VCaP (cell line): ENCODE results near the gene PCK2.

Experiments
- H3K27ac ChIP-seq: fragments of 450-650 bp; 2 replicates; pipeline ENCODE4 v1.5.1; 2017
- TF ChIP-seq, protein P1 (sequence below): fragments of 450-650 bp; conservative IDR thresholded peaks from 2 replicates; pipeline ENCODE4 v1.5.1; 2017; ENCODE audit warnings: mild to moderate bottlenecking, moderate library complexity

PCK2 gene

DNA sequence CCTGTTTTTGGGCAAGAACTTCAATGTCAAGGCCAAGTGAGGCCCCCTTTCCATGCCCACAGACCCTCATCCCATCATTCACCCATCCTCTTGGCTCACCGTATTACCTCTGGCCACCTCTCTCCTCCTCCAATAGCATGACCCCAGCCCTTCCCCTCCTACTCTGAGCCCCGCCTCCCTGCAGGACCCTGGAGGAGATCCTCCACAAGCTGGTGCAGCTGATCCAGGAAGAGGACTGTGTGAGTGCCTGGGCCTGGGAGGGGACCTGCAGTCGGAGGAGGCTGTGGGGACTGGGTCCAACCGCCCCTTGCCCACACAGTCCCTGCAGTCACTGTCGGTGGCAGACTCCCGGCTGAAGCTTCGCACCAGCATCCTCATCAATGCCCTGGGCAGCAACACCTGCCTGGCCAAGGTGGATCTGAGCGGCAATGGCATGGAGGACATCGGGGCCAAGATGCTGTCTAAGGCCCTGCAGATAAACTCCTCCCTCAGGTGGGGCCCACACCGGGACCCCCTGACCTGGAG is 35.1 kb upstream of the PCK2 start:
- TF ChIP-seq, protein P1, sequence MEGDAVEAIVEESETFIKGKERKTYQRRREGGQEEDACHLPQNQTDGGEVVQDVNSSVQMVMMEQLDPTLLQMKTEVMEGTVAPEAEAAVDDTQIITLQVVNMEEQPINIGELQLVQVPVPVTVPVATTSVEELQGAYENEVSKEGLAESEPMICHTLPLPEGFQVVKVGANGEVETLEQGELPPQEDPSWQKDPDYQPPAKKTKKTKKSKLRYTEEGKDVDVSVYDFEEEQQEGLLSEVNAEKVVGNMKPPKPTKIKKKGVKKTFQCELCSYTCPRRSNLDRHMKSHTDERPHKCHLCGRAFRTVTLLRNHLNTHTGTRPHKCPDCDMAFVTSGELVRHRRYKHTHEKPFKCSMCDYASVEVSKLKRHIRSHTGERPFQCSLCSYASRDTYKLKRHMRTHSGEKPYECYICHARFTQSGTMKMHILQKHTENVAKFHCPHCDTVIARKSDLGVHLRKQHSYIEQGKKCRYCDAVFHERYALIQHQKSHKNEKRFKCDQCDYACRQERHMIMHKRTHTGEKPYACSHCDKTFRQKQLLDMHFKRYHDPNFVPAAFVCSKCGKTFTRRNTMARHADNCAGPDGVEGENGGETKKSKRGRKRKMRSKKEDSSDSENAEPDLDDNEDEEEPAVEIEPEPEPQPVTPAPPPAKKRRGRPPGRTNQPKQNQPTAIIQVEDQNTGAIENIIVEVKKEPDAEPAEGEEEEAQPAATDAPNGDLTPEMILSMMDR, result no peak
- no peak overlapping the region for H3K27ac ChIP-seq

DNA sequence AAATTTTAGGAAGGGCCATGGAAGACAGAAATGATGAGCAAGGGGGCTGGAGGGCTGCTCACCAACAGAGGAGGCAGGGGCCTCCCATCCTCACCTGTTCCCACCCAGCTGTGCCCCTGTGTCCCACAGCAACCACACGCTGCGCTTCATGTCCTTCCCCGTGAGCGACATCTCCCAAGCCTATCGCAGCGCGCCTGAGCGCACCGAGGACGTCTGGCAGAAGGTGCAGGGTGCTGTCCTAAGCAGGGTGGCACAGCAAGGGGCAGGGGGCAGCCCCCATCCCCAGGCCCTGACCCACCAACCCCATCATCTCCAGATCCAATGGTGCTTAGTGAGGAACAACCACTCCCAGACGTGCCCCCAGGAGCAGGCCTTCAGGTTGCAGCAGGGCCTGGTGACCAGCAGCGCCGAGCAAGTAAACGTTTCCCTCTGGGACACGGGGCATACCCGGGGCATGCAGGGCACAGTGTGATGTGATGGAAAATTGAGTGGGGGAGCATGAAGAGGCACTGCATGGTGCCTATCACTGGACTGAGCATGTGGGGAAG is 34.2 kb upstream of the PCK2 start:
- no peak overlapping the region for H3K27ac ChIP-seq
- TF ChIP-seq, protein P1, result no peak

DNA sequence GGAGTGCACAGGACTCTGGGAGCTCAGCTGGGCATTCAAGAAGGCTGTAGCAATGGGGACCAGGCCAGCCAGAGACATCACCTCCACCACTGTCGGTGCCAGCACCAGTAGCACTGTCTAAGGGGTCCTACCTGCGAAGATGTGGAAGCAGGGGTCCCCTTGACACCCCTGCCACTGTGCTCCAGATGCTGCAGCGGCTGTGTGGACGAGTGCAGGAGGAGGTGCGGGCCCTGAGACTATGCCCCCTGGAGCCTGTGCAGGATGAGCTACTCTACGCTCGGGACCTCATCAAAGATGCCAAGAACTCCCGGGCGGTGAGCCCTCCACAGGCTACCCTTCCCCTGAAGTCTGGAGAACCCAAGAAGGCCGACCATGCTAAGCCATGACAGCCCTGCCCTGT is 33.7 kb upstream of the PCK2 start:
- TF ChIP-seq, protein P1, result no peak
- no peak overlapping the region for H3K27ac ChIP-seq

DNA sequence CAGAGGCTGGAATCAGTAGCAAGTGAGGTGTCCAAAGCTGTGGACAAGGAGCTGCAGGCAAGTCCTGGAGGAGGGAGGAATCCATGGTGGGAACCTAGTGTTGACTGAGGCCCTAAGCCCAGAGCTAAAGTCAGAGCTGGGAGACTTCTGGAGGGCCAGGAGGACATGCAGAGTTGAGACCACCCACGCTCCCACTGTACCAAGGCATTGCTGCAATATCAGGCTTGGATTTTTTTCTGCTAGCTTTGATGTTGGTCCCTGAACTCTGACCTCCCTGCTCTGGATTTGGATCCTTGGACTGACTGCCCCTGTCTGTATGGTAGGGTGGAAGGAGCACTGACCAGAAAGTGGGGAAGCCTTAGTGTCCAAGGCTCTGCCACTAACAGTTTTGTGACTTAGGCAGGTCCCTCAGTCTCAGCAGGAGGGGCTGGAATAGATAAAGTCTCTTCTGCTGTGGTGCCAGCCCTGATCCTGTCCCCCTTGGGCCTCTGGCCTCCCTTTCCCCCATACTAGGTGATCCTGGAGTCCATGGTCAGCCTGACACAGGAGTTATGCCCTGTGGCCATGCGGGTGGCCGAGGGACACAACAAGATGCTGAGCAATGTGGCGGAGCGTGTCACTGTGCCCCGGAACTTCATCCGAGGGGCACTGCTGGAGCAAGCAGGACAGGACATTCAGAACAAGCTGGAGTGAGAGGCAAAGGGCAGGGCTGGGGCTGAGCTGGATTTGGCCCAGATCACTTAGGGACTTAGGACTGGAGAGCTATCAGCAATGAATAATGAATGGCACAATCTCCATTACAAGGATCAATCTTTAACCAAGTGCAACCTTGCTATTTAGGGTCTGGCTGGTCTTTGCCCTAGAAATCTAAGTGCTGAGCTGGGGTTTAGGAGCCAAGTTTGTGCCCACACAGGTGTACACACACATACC is 32.9 kb upstream of the PCK2 start:
- H3K27ac ChIP-seq, result no peak overlapping the region
- TF ChIP-seq, protein P1, result no peak

DNA sequence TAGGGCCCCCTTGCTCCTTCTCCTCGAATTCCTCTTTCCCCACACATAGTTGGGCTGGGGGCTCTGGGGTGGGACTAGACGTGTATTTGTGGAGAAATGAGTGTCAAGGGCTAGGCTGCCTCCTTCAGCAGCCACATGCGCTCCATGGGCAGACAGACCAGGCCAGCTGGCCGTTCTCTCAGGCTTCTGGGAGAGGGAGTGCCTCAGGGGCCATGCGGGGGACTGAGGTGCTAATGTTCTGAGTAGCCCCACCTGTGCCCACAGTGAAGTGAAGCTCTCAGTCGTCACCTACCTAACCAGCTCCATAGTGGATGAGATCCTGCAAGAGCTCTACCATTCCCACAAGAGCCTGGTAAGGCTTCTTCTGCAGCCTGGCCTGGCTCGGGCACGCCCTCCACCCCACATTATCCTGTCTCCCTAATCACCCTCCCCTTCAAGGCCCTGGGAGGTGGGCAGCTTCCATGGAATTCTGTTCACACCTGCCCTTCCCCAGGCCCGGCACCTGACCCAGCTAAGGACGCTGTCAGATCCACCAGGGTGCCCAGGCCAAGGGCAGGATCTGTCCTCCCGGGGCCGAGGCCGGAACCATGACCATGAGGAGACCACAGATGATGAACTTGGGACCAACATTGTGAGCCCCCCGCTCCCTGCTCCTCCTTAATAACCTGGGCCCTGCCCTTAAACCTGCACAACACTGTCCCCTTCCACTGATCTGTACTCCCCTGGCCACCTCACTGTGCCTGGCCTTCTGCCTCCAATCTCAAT is 31.7 kb upstream of the PCK2 start:
- TF ChIP-seq, protein P1, result no peak
- H3K27ac ChIP-seq, result no peak overlapping the region

DNA sequence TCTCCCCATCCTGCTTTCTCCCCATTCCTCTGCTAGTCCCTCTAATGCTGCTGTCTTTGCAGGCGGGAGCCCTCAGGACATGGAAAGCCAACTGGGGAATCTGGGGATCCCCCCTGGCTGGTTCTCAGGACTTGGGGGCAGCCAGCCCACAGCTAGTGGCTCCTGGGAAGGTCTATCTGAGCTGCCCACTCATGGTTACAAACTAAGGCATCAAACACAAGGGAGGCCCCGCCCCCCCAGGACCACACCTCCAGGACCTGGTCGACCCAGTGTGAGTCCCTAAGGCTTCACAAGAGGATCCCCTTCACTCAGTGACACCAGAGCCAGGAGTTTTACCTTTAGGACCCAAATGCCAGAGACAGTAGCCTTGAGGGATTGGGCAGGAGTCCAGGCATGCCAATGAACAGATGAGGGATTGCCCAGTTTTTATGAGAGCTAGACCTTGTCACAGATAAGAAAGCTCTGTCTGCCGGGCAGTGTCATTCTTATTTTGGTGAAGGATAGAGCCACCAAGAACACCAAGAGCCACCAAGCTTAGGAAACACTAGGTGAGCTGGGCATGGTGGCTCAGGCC is 30.8 kb upstream of the PCK2 start:
- H3K27ac ChIP-seq, result no peak overlapping the region
- TF ChIP-seq, protein P1, result no peak
